Vagina (tissue), 2 donors: ENCODE measurements around the gene GLI1. TPM values are rescaled to one million over a fixed set of nuclear protein-coding genes. Genes with fewer than 3 reads are reported as not detected.
A peak's percentile ranks its signal among the peaks of the same experiment; 100 is the strongest.

Source experiments
- DNase-seq, 2 donors: peaks; one replicate each; pipeline ENCODE4 v3.0.0-alpha.2; 2017; ENCODE audit errors: extremely low spot score in 2 of 2
- H3K27ac ChIP-seq: fragments of 200-600 bp; sonication (generic); one replicate; pipeline ENCODE4 v1.5.1; 2019
- H3K27me3 ChIP-seq: fragments of 200-600 bp; sonication (generic); one replicate; pipeline ENCODE4 v1.5.1; 2019
- H3K36me3 ChIP-seq, 2 donors: fragments of 200-600 bp; sonication (generic); one replicate each; pipeline ENCODE4 v1.5.1; 2017 to 2019
- H3K4me1 ChIP-seq: fragments of 200-600 bp; sonication (generic); one replicate; pipeline ENCODE4 v1.5.1; 2019
- H3K4me3 ChIP-seq, 2 donors: fragments of 200-600 bp; sonication (generic); 1 replicate in 1 of 2; 2 replicates in 1 of 2; pipeline ENCODE4 v1.5.1; 2016 to 2019
- H3K9me3 ChIP-seq: fragments of 200-600 bp; sonication (generic); one replicate; pipeline ENCODE4 v1.5.1; 2019
- CTCF ChIP-seq, 3 experiments: fragments of 450-650 bp in 2 of 3; fragments of 200-600 bp in 1 of 3; sonication (generic) in 1 of 3; IDR thresholded peaks; one replicate each; pipeline ENCODE4 v1.5.1; 2017 to 2019; ENCODE audit warnings: antibody characterized with exemption in 3 of 3, mild to moderate bottlenecking in 2 of 3, moderate library complexity in 2 of 3
- POLR2A ChIP-seq, 2 donors: fragments of 450-650 bp; IDR thresholded peaks; one replicate each; pipeline ENCODE4 v1.6.1; 2017; ENCODE audit warnings: antibody characterized with exemption in 2 of 2, mild to moderate bottlenecking in 2 of 2, moderate library complexity in 2 of 2
- POLR2AphosphoS5 ChIP-seq, 2 donors: sonication (generic); formaldehyde crosslinking; IDR thresholded peaks; one replicate each; pipeline ENCODE4 v1.9.0; 2017; ENCODE audit warnings: antibody characterized with exemption in 2 of 2, mild to moderate bottlenecking in 2 of 2, low read depth in 1 of 2; ENCODE audit not compliant: insufficient read depth in 1 of 2
- intact Hi-C: fragments of 100-400 bp; cut with DNase I; formaldehyde crosslinking; loops from one replicate; pipeline ENCODE4 v1.15.1; 2023
- microRNA counts, 2 donors: library from miRNA; unstranded; fragments of <30 nt; microRNA quantifications; one replicate each; lab custom pipeline; 2016 to 2017
- microRNA-seq: library from miRNA; unstranded; fragments of <30 nt; microRNA quantifications from one replicate; pipeline ENCODE4, GENCODE V29; 2017; ENCODE audit warnings: borderline number of aligned reads, borderline replicate concordance
- small RNA-seq: library from RNA; depleted of rRNA; stranded (forward); fragments of <200 nt; gene quantifications from one replicate; pipeline ENCODE3, GENCODE V24; 2016
- total RNA-seq: library from RNA; depleted of rRNA; stranded (reverse); fragments of >200 nt; gene quantifications from one replicate; pipeline ENCODE4 v1.2.3, GENCODE V29; 2016

The GLI1 gene
- total RNA-seq, 1 donor from 2014 or later = 0.25 TPM

GRCh38 chr12:57520053-57520818, 60.7 kb downstream of the GLI1 start, which contains the start of gene DDIT3:
Gene DDIT3, minus strand, starts transcription at chr12:57520514. Its CDS starts 3,108 bp downstream, at chr12:57517406.
- peaks cover 67% of the 10 kb centered on the region for H3K4me1 ChIP-seq
- H3K9me3 ChIP-seq = no peaks in the 10 kb centered on the region
- TF ChIP-seq CTCF (IDR thresholded peaks at IDR 0.05) = no peak
- peak; percentile 94 to 98 for TF ChIP-seq POLR2AphosphoS5 (IDR thresholded peaks at IDR 0.05; ENCODE audit: insufficient read depth in 1 of 2, low read depth in 1 of 2)
- TF ChIP-seq POLR2A (IDR thresholded peaks at IDR 0.05) = peak; percentile 96 to 100
- H3K27ac ChIP-seq = peak within 1 kb of the TSS; percentile 99
- peak within 1 kb of the TSS; percentile 82 to 90 for H3K4me3 ChIP-seq
- no peaks in the 10 kb centered on the region for H3K27me3 ChIP-seq
- intact Hi-C loops = loop anchor here (2.0 kb wide), 1 partner anchor 85 kb away; the partner anchor contains the start of gene DTX3
- DNase-seq = peak in 1 of 2 donors; percentile 99
- H3K36me3 ChIP-seq = peaks cover 0 to 31% of the 10 kb centered on the region in 2 donors

- peak in 1 of 2 donors; percentile 96 for DNase-seq
- Histone ChIP-seq H3K4me1 (peaks cover 76% of the 10 kb centered on the region), H3K4me3 (peak overlapping the region; percentile 82 to 90), H3K36me3 (peaks cover 0 to 27% of the 10 kb centered on the region in 2 donors), H3K27ac (peak overlapping the region; percentile 99), H3K9me3 (no peaks in the 10 kb centered on the region), H3K27me3 (no peaks in the 10 kb centered on the region)
- TF ChIP-seq POLR2AphosphoS5 (IDR thresholded peaks at IDR 0.05; ENCODE audit: insufficient read depth in 1 of 2, low read depth in 1 of 2) = no peak
- TF ChIP-seq CTCF (IDR thresholded peaks at IDR 0.05) = no peak
- TF ChIP-seq POLR2A (IDR thresholded peaks at IDR 0.05) = no peak
- intact Hi-C loops = loop anchor here (2.0 kb wide), 1 partner anchor 83 kb away; the partner anchor contains the start of gene DTX3
These were observed 62.0 kb downstream of the GLI1 start for GRCh38 chr12:57521525-57522010.

MicroRNAs within 50 kb of the gene (microRNA counts, 767-probe panel; counts per million panel counts)
- 238 to 261 counts per million in 2 donors for microRNA hsa-miR-616-3p (lab: Ali Mortazavi, UCI)

Small RNAs within 50 kb of the gene (microRNA-seq; reads per million reads assigned to microRNA genes)
- not detected for gene MIR616
- not detected for gene MIR6758

Small RNAs within 50 kb of the gene (small RNA-seq; reads per million reads assigned to genes)
- gene MIR616 (not detected), gene RNU6-879P (not detected)

Other genes starting within 250 kb of the GLI1 start
- gene NXPH4, start 243.0 kb upstream of the GLI1 start, total RNA-seq = 3.2 TPM
- 54.0 TPM for gene SHMT2, start 230.1 kb upstream of the GLI1 start, total RNA-seq
- gene STAC3, start 208.6 kb upstream of the GLI1 start, total RNA-seq = 0.74 TPM
- 44.2 TPM for gene R3HDM2, start 28.7 kb upstream of the GLI1 start, total RNA-seq
- not detected for gene INHBC, start 25.0 kb upstream of the GLI1 start, total RNA-seq
- not detected for gene INHBE, start 4.5 kb upstream of the GLI1 start, total RNA-seq
- 28.7 TPM for gene ARHGAP9, start 20.1 kb downstream of the GLI1 start, total RNA-seq
- gene MARS1, start 28.3 kb downstream of the GLI1 start, total RNA-seq = 71.2 TPM
- 25.0 TPM for gene DDIT3, start 60.7 kb downstream of the GLI1 start, total RNA-seq
- gene MBD6, start 63.0 kb downstream of the GLI1 start, total RNA-seq = 26.8 TPM
- gene DCTN2, start 87.4 kb downstream of the GLI1 start, total RNA-seq = 131 TPM
- gene KIF5A, start 90.3 kb downstream of the GLI1 start, total RNA-seq = 4.4 TPM
- 16.7 TPM for gene PIP4K2C, start 131.4 kb downstream of the GLI1 start, total RNA-seq
- gene DTX3, start 145.0 kb downstream of the GLI1 start, total RNA-seq = 22.1 TPM
- 28.7 TPM for gene ARHGEF25, start 151.7 kb downstream of the GLI1 start, total RNA-seq
- gene B4GALNT1, start 173.4 kb downstream of the GLI1 start, total RNA-seq = 7.6 TPM
- gene OS9, start 234.3 kb downstream of the GLI1 start, total RNA-seq = 105 TPM